H9 (cell line): ENCODE measurements around the gene ENDOV. TPM values are rescaled to one million over a fixed set of nuclear protein-coding genes. Genes with fewer than 3 reads are reported as not detected.

Experiments used
- DNase-seq: peaks from one replicate; pipeline ENCODE4 v3.0.0-alpha.2; 2017
- H2AFZ ChIP-seq: one replicate; pipeline ENCODE4 v1.6.1; 2013; ENCODE audit warnings: mild to moderate bottlenecking, low read length, control low read depth, moderate library complexity
- H2AK5ac ChIP-seq: 2 replicates; pipeline ENCODE4 v1.6.1; 2013; ENCODE audit warnings: low read length, control low read depth, mixed read lengths; ENCODE audit not compliant: insufficient read length
- H2BK120ac ChIP-seq: one replicate; pipeline ENCODE4 v1.6.1; 2013; ENCODE audit warnings: low read depth, mild to moderate bottlenecking, low read length, control low read depth, inconsistent platforms; ENCODE audit not compliant: poor library complexity, severe bottlenecking
- H2BK12ac ChIP-seq: 2 replicates; pipeline ENCODE4 v1.6.1; 2013; ENCODE audit warnings: low read length, control low read depth, mixed read lengths, low read depth; ENCODE audit not compliant: insufficient read length
- H2BK15ac ChIP-seq: 2 replicates; pipeline ENCODE4 v1.6.1; 2013; ENCODE audit warnings: low read depth, low read length, control low read depth
- H2BK20ac ChIP-seq: one replicate; pipeline ENCODE4 v1.6.1; 2013; ENCODE audit warnings: low read depth, mild to moderate bottlenecking, low read length, control low read depth, inconsistent platforms; ENCODE audit not compliant: poor library complexity, severe bottlenecking
- H2BK5ac ChIP-seq: 2 replicates; pipeline ENCODE4 v1.6.1; 2013; ENCODE audit warnings: low read length, control low read depth, mixed read lengths; ENCODE audit not compliant: insufficient read length
- H3K14ac ChIP-seq: 2 replicates; pipeline ENCODE4 v1.6.1; 2013; ENCODE audit warnings: low read length, control low read depth; ENCODE audit not compliant: insufficient read depth
- H3K18ac ChIP-seq: 2 replicates; pipeline ENCODE4 v1.6.1; 2013; ENCODE audit warnings: low read depth, mild to moderate bottlenecking, mixed read lengths, low read length, control low read depth; ENCODE audit not compliant: insufficient read length
- H3K23ac ChIP-seq: 2 replicates; pipeline ENCODE4 v1.6.1; 2013; ENCODE audit warnings: low read length, control low read depth, mixed read lengths, low read depth; ENCODE audit not compliant: insufficient read length
- H3K23me2 ChIP-seq: 2 replicates; pipeline ENCODE4 v1.6.1; 2013; ENCODE audit warnings: low read depth, mild to moderate bottlenecking, mixed read lengths, low read length, control low read depth; ENCODE audit not compliant: insufficient read length, poor library complexity, severe bottlenecking
- H3K27ac ChIP-seq: 2 replicates; pipeline ENCODE4 v1.5.1; 2013; ENCODE audit warnings: low read length, control low read depth, mixed read lengths, low read depth; ENCODE audit not compliant: insufficient read length
- H3K27me3 ChIP-seq: 2 replicates; pipeline ENCODE4 v1.6.1; 2013; ENCODE audit warnings: low read length, control low read depth, inconsistent platforms; ENCODE audit not compliant: insufficient read depth
- H3K4ac ChIP-seq: 2 replicates; pipeline ENCODE4 v1.6.1; 2013; ENCODE audit warnings: low read depth, mild to moderate bottlenecking, control low read depth, inconsistent platforms, low read length, moderate library complexity
- H3K4me1 ChIP-seq: 2 replicates; pipeline ENCODE4 v1.6.1; 2013; ENCODE audit warnings: low read length, control low read depth, inconsistent platforms; ENCODE audit not compliant: insufficient read depth
- H3K4me2 ChIP-seq: 2 replicates; pipeline ENCODE4 v1.6.1; 2013; ENCODE audit warnings: low read length, control low read depth, mixed read lengths; ENCODE audit not compliant: insufficient read length, insufficient read depth
- H3K56ac ChIP-seq: 2 replicates; pipeline ENCODE4 v1.6.1; 2013; ENCODE audit warnings: low read depth, mild to moderate bottlenecking, mixed read lengths, low read length, control low read depth; ENCODE audit not compliant: insufficient read length
- H3K79me1 ChIP-seq: 2 replicates; pipeline ENCODE4 v1.6.1; 2013; ENCODE audit warnings: low read depth, mild to moderate bottlenecking, moderate library complexity, low read length, control low read depth, inconsistent platforms; ENCODE audit not compliant: insufficient read depth, poor library complexity, severe bottlenecking
- H3K79me2 ChIP-seq: 2 replicates; pipeline ENCODE4 v1.6.1; 2013; ENCODE audit warnings: low read length, control low read depth, inconsistent platforms; ENCODE audit not compliant: insufficient read depth
- H3K9ac ChIP-seq: 2 replicates; pipeline ENCODE4 v1.6.1; 2013; ENCODE audit warnings: low read length, control low read depth, mixed read lengths; ENCODE audit not compliant: insufficient read length; ENCODE audit errors: extremely low read depth
- H3K9me3 ChIP-seq: one replicate; pipeline ENCODE4 v1.6.1; 2013; ENCODE audit warnings: low read depth, low read length, inconsistent platforms; ENCODE audit not compliant: control insufficient read depth
- H3T11ph ChIP-seq: one replicate; pipeline ENCODE4 v1.6.1; 2013; ENCODE audit warnings: mild to moderate bottlenecking, low read length, control low read depth, inconsistent platforms
- H4K20me1 ChIP-seq: one replicate; pipeline ENCODE4 v1.6.1; 2013; ENCODE audit not compliant: control insufficient read depth, insufficient read length, insufficient read depth
- H4K5ac ChIP-seq: 2 replicates; pipeline ENCODE4 v1.6.1; 2013; ENCODE audit warnings: low read depth, mild to moderate bottlenecking, mixed read lengths, low read length, control low read depth; ENCODE audit not compliant: insufficient read length
- H4K8ac ChIP-seq: replicated peaks from 2 replicates; pipeline ENCODE4 v1.6.1; 2013; ENCODE audit warnings: low read length, control low read depth, mixed read lengths, low read depth; ENCODE audit not compliant: insufficient read length
- H4K91ac ChIP-seq: 2 replicates; pipeline ENCODE4 v1.6.1; 2013; ENCODE audit warnings: low read depth, mild to moderate bottlenecking, moderate library complexity, mixed read lengths, low read length, control low read depth; ENCODE audit not compliant: insufficient read length
- H3K27ac Mint-ChIP-seq, 3 experiments: 2 replicates in 2 of 3; 3 replicates in 1 of 3; pipeline ENCODE4 v1.8.0; 2020 to 2021; ENCODE audit warnings: mixed read lengths in 3 of 3, mild to moderate bottlenecking in 1 of 3, moderate library complexity in 1 of 3
- H3K27me3 Mint-ChIP-seq: 2 replicates; pipeline ENCODE4 v1.8.0; 2021; ENCODE audit warnings: low read depth, mild to moderate bottlenecking, moderate library complexity, mixed read lengths
- H3K36me3 Mint-ChIP-seq, 3 experiments: 2 replicates in 2 of 3; 3 replicates in 1 of 3; pipeline ENCODE4 v1.8.0; 2020 to 2021; ENCODE audit warnings: low read depth in 3 of 3, mixed read lengths in 3 of 3; ENCODE audit not compliant: insufficient read depth in 1 of 3
- H3K4me1 Mint-ChIP-seq, 2 experiments: 2 replicates each; pipeline ENCODE4 v1.8.0; 2020; ENCODE audit warnings: mixed read lengths in 2 of 2
- H3K4me3 Mint-ChIP-seq, 2 experiments: 2 replicates in 1 of 2; 3 replicates in 1 of 2; pipeline ENCODE4 v1.8.0; 2020 to 2021; ENCODE audit warnings: mild to moderate bottlenecking in 2 of 2, mixed read lengths in 2 of 2, moderate library complexity in 1 of 2
- H3K9me3 Mint-ChIP-seq, 2 experiments: 2 replicates in 1 of 2; 3 replicates in 1 of 2; pipeline ENCODE4 v1.8.0; 2020; ENCODE audit warnings: mild to moderate bottlenecking in 2 of 2, mixed read lengths in 2 of 2, moderate library complexity in 1 of 2
- CTCF ChIP-seq: fragments of 200-600 bp; sonication (generic); conservative IDR thresholded peaks from 3 replicates; pipeline ENCODE4 v1.8.0; 2021; ENCODE audit warnings: antibody characterized with exemption, mild to moderate bottlenecking
- WGBS: extraction: QIAGEN DNeasy Blood & Tissue Kit; methylation state at CpG from one replicate; pipeline ENCODE4 v1.1.7; 2013; ENCODE audit warnings: missing lambda C conversion rate, low lambda C conversion rate, mixed read lengths; ENCODE audit not compliant: insufficient read length; ENCODE audit errors: extremely low coverage; 5-methylcytosine and 5-hydroxymethylcytosine counted together
- total RNA-seq: library from RNA; stranded (reverse); gene quantifications from 2 replicates; pipeline ENCODE4 v1.2.1, GENCODE V29; 2021

Gene ENDOV
- total RNA-seq, 1 experiment from 2014 or later: 17.1 TPM

DNA sequence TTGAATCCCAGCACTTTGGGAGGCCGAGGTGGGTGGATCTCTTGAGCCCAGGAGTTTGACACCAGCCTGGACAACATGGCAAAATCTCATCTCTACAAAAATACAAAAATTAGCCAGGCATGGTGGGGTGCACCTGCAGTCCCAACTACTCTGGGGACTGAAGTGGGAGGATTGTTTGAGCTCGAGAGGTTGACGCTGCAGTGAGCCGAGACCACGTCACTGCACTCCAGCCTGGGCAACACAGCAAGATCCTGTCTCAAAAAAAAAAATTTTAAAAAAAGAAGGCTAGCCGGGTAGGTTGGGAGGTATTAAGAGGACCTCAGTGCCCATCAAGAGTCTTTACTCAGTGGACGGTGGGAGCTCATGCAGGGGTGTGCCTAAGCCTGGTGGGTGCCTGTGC, 65.3 kb downstream of the ENDOV start:
- Histone ChIP-seq H2BK12ac (no peak overlapping the region), H4K91ac (no peak overlapping the region), H2BK5ac (no peak overlapping the region), H3K27ac (no peak overlapping the region), H3K23me2 (peaks cover 5% of the 10 kb centered on the region), H2AFZ (no peak overlapping the region), H3K79me2 (no peaks in the 10 kb centered on the region), H3K4ac (no peak overlapping the region), H3K79me1 (no peaks in the 10 kb centered on the region), H3T11ph (no peak overlapping the region), H2AK5ac (no peak overlapping the region), H3K14ac (no peak overlapping the region), H2BK20ac (no peak overlapping the region), H3K18ac (no peak overlapping the region), H3K27me3 (peaks cover 52% of the 10 kb centered on the region; the same call in 1 of the 2 replicates), H3K4me2 (no peak overlapping the region), H4K8ac (no peak overlapping the region), H4K20me1 (no peaks in the 10 kb centered on the region), H4K5ac (no peak overlapping the region), H3K9me3 (no peaks in the 10 kb centered on the region), H2BK15ac (no peak overlapping the region), H3K4me1 (no peaks in the 10 kb centered on the region; the same call in 1 of the 2 replicates), H2BK120ac (no peak overlapping the region), H3K23ac (no peak overlapping the region), H3K56ac (no peak overlapping the region), H3K9ac (no peak overlapping the region)
- Mint-ChIP-seq H3K4me3 (no peak overlapping the region), H3K9me3 (no peaks in the 10 kb centered on the region; a peak in 1 of 5 replicates), H3K4me1 (peaks cover 21 to 42% of the 10 kb centered on the region in 2 experiments), H3K36me3 (no peaks in the 10 kb centered on the region), H3K27me3 (peaks cover 82% of the 10 kb centered on the region), H3K27ac (no peak overlapping the region)
- no peak for DNase-seq
- TF ChIP-seq CTCF: no peak
- no CpG with 5 or more reads among the region's 7 CpGs for WGBS
